ENCODE data around the gene PREP.
"Not testable (repeated sequence)": the region's sequence is repeated elsewhere in the genome, so short reads cannot be mapped to it uniquely, and the experiment has no call there.

Gene PREP

DNA sequence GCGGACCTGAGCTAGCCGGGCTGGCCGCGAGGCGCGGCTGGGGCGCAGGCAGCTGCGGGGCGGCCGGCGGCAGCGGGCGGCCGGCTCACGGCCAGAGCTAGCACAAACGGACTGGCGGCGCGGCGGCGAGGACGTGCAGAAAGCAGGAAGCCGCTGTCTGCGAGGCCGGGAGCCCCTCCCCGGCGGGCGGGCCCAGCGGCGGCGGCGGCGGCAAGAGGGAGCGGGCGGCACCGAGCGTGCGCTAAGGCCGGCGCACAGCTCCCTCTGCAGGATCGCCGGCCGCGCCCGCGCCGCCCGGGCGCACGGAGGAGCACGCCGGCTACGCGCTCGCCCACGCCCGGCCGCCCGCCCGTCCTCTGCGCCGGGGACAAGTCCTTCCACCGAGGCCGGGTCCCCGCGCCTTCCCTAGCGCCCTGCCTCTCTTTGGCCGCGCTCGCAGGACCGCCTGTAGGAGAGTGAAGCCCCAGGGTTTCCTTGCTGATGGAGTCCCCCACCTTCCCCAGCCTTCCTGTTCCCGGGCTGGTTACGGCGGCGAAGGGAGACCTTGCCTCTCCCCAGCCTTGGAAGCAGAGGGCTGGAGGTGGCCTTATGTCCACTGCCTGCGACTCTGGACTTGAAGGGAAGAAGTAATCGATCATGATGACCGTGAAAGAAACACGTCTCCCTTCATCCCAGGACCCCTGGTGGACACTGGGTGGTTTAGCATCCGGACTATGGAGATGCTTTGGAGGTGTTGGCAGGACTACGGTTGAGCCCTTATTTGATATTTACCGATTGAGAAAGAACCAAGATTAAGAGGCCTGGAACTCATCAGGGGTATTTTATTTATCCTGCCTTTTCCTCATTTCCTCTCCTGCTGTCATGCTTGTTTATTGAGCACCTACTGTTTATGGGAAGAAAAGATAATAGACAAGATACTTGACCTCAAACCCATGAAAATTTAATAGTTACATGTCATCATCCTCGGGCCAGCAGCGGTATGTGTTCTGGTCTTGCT is at the start of gene PREP:
TSS of gene PREP (minus strand) at position 144 of the 997 bp plus-strand sequence. CDS start 191 bp downstream, outside the sequence.
- peak; percentile 92 for DNase-seq (ENCODE audit: low spot score)

DNA sequence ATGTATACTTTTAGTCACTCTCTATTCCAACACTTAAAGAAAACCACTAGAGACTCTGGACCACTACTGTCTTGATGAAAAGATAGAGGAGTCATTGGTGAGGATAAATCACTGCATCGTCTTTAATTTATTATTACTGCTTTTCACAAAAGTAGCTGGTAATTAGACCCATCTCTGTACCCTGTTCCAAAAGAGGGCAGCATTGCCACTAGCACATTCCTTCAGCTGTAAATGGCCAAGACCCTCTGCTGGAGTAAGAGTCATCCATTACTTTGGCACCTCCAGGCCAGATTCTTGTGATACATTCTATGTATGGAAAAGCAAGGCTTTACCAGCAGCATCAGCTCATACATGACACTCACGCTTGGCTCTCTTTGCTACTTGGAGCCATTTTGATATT is 49.5 kb upstream of the PREP start:
- no peak for DNase-seq (ENCODE audit: low spot score)

GRCh38 chr6:105449756-105450390 is 47.0 kb upstream of the PREP start:
- DNase-seq (ENCODE audit: low spot score): no peak

GRCh38 chr6:105445481-105445880 is 42.6 kb upstream of the PREP start:
- no peak for DNase-seq (ENCODE audit: low spot score)

DNA sequence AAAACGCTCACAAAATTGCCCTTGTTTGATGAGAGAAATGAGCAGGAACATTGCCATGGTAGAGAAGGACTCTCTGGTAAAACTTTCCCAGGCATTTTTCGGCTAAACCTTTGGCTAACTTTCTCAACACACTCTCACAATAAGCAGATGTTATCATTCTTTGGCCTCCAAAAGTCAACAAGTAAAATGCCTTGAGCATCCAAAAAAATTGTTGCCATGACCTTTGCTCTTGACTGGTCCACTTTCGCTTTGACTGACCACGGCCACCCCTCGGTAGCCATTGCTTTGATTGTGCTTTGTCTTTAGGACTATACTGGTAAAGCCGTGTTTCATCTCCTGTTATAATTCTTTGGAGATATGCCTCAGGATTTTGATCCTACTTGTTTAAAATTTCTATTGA is 41.1 kb upstream of the PREP start:
- no peak for DNase-seq (ENCODE audit: low spot score)

- DNase-seq (ENCODE audit: low spot score): no peak
Observed at GRCh38 chr6:105442369-105442768, 39.5 kb upstream of the PREP start.

GRCh38 chr6:105437236-105437635 is 34.4 kb upstream of the PREP start:
- DNase-seq (ENCODE audit: low spot score): no peak

DNA sequence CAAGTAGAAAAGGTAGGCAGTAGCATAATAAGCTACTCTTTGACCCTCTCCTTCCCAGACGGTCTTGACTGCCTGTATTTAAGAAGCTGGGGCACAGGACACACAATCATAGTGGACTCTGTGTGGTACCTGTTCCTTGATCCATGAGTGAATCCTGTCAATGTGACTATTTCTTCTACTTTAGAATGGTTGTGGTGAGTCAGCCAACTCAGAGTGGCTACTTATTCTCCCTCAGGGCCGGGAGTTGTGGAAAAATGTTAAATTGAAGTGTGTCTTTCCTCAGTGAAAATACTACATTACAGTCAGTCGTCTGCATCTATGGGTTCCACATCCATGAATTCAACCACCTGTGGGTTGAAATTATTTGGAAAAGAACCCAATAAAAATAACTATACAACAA is 30.8 kb upstream of the PREP start:
- no peak for DNase-seq (ENCODE audit: low spot score)

DNA sequence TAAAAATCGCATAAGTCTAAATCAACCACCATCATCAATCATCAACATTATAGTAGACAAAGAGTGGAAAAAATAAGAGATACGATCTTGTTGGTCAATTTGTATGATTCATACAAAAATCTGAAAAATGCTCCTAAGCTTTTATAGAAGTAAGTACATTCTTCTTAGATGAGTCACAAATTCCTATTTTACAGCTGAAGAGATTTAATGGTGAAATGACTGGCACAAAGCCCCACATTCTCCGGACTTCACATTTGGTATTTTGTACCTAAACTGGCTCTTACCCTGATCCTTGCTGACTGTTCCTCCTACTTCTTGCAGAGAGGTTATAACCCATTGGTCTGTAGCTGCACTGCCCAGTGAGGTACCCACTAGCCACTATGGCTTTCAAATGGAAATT is 29.9 kb upstream of the PREP start:
- no peak for DNase-seq (ENCODE audit: low spot score)

DNA sequence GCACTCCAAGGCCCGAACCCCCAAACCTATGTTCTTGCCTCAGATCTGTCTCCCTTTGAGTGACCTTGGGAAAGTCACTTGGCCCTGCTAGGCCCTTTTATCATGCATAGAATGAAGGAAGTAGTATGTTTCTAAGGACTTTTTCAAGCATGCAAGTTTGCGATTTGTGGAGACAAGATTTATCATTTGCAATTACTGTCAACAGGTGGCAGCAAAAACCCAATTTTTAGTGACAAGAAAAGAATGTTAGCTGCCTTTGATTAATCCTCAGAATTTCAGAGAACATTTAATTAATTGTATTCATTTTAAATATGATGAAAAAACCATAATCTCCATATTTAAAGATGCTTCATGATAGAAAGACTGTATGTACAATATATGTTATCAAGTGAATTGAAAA is 28.3 kb upstream of the PREP start:
- DNase-seq (ENCODE audit: low spot score): peak; percentile 63

DNA sequence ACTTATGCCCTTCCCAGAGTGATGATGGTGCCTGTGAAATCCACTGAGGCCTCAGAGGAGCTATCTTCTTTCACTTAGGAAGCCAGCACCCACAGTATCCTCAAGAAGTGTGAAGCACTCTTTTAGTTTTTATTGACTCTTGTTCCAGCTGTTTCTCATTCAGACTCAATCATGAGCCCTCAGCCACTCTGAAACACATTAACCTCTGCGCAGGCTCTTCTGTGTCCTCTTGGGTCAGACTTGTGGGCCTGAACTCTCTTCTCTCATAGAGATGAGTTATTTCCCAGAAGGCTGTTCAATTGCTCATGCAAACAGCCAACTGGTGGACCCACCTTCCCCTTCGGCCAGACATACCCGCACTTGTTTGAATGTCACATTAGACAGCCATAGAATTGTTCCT is 27.8 kb upstream of the PREP start:
- DNase-seq (ENCODE audit: low spot score): no peak

GRCh38 chr6:105429676-105430075 is 26.8 kb upstream of the PREP start:
- no peak for DNase-seq (ENCODE audit: low spot score)

- DNase-seq (ENCODE audit: low spot score): no peak
Observed at GRCh38 chr6:105428342-105428957, 25.6 kb upstream of the PREP start.

DNA sequence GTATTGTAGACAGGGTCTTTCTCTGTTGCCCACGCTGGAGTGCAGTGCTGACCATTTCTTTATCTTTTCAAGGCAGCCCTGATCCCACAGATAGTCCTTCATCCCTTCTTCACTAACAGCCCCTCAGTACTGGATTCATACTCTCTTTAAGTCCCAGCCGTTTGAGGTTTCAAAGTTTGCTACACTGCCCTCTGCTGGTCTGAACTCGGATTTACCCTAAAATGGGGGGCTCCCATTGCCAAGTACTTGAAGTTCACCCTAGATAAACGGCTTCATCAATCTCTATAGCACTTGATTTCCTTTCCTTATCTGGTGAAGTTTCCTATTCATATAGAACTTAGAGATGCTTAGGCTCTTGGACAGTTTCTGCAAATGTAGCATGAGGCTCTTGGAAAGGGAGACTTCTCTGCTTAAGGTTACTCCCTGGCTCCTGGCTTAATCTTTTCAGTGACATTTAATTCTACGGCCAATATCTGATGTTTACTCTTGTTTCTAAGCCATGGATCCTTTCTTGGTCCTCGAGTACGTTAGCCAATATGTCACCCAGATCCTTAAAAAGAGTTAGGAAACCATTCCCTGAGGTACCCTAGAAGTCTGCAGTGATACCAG is 21.4 kb upstream of the PREP start:
- DNase-seq (ENCODE audit: low spot score): peak; percentile 60

DNA sequence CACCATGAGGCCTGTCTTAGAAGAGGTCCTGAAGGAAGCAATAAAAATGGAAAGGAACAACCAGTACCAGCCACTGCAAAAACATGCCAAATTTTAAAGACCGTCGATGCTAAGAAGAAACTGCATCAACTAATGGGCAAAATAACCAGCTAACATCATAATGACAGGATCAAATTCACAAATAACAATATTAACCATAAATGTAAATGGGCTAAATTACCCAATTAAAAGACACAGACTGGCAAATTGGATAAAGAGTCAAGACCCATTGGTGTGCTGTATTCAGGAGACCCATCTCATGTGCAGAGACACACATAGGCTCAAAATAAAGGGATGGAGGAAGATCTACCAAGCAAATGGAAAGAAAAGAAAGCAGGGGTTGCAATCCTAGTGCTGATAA is 14.1 kb upstream of the PREP start:
- not testable (repeated sequence) for DNase-seq (ENCODE audit: low spot score)

DNA sequence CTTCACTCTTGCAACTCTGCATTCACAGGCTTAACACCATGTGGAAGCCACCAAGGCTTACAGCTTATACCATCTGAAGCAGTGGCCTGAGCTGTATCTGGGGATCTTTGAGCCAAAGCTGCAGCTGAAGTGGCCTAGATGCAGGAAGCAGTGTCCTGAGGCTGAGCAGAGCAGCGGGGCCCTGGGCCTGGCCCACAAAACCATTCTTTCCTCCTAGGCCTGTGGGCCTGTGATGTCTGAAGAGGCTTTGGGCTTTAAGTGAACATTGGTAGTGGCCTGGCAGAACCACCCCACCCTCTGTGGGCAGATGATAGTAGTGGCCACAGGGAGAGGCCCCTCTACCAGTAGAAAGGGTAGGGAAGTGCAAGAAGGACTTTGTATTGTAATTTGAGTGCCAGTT is 6.9 kb upstream of the PREP start:
- no peak for DNase-seq (ENCODE audit: low spot score)

- no peak for DNase-seq (ENCODE audit: low spot score)
Observed at GRCh38 chr6:105402090-105402938, 568 bp downstream of the PREP start.

GRCh38 chr6:105401247-105402089 is 1.4 kb downstream of the PREP start:
- no peak for DNase-seq (ENCODE audit: low spot score)

- no peak for DNase-seq (ENCODE audit: low spot score)
Observed at GRCh38 chr6:105400501-105400900, 2.4 kb downstream of the PREP start.

- DNase-seq (ENCODE audit: low spot score): no peak
Observed at GRCh38 chr6:105398859-105399258, 4.0 kb downstream of the PREP start.

DNA sequence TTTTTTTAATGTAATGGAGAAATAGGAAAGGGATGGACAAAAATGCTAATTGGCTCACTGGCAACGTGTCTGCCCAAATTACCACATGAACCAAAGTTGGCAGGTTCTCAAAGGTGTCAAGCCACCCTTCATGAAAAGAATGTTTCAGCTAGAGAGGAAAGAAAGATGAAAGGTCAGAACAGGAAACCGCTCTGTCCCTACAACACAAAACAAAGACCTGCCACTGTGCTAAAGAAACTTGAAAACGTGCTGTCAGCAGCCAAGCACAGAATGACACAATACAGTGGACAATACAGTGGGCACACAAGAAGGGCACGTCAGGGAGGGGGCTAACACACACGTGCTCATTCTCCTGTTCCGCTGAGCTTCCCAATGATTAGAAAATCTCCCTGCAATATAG is 4.9 kb downstream of the PREP start:
- DNase-seq (ENCODE audit: low spot score): peak; percentile 17
